IMR-90 (cell line): ENCODE data around the gene MYOF. TPM values are rescaled to one million over a fixed set of nuclear protein-coding genes. Genes with fewer than 3 reads are reported as not detected.

ENCODE experiments used
- ATAC-seq: fragments of 200-7000 bp; cut with Tn5 transposase; 2 replicates; pipeline ENCODE4 v1.9.1; 2020; ENCODE audit warnings: low read depth, mild to moderate bottlenecking, moderate library complexity
- BruUV-seq: library from RNA; stranded (reverse); fragments of 400-500 nt; replicated peaks from 2 replicates; lab custom pipeline; 2021; lab: Mats Ljungman, UMichigan
- CTCF ChIA-PET: fragments of 300-600 bp; formaldehyde crosslinking; extraction: SDS; loops from one replicate; lab custom pipeline; 2021; ENCODE audit warnings: antibody characterized with exemption; lab: Yijun Ruan, JAX
- POLR2A ChIA-PET: fragments of 300-600 bp; sonication (Branson Sonifier 250); formaldehyde crosslinking; loops from one replicate; lab custom pipeline; 2022; ENCODE audit warnings: antibody characterized with exemption; ENCODE audit not compliant: unreplicated experiment; lab: Charles Lee
- DNase-seq: peaks from one replicate; pipeline ENCODE4 v3.0.0; 2013
- H2AFZ ChIP-seq: replicated peaks from 2 replicates; pipeline ENCODE3; 2013; ENCODE audit warnings: low read length, mild to moderate bottlenecking; ENCODE audit not compliant: poor library complexity
- H2AK5ac ChIP-seq: 2 replicates; pipeline ENCODE4 v1.6.1; 2013; ENCODE audit warnings: low read depth, low read length, inconsistent platforms
- H2AK9ac ChIP-seq: replicated peaks from 2 replicates; pipeline ENCODE3; 2013; ENCODE audit warnings: mild to moderate bottlenecking, low read depth, low read length, moderate library complexity; ENCODE audit not compliant: poor library complexity
- H2BK120ac ChIP-seq: 2 replicates; pipeline ENCODE4 v1.6.1; 2013; ENCODE audit warnings: low read depth, low read length, inconsistent platforms
- H2BK15ac ChIP-seq: 3 replicates; pipeline ENCODE4 v1.6.1; 2013; ENCODE audit warnings: low read depth, low read length, inconsistent platforms
- H2BK20ac ChIP-seq: 2 replicates; pipeline ENCODE4 v1.6.1; 2013; ENCODE audit warnings: low read depth, mild to moderate bottlenecking, inconsistent platforms, low read length, moderate library complexity
- H2BK5ac ChIP-seq: 2 replicates; pipeline ENCODE4 v1.6.1; 2013; ENCODE audit warnings: mild to moderate bottlenecking, low read depth, low read length, inconsistent platforms; ENCODE audit not compliant: poor library complexity, severe bottlenecking
- H3K14ac ChIP-seq: replicated peaks from 2 replicates; pipeline ENCODE4 v1.6.1; 2013; ENCODE audit warnings: low read depth, low read length, inconsistent platforms
- H3K18ac ChIP-seq: 2 replicates; pipeline ENCODE4 v1.6.1; 2013; ENCODE audit warnings: low read depth, low read length, control low read depth
- H3K23ac ChIP-seq: 2 replicates; pipeline ENCODE4 v1.6.1; 2013; ENCODE audit warnings: low read depth, low read length, inconsistent platforms
- H3K27ac ChIP-seq: 2 replicates; pipeline ENCODE4 v1.5.1; 2013; ENCODE audit warnings: mild to moderate bottlenecking, control low read depth, low read length; ENCODE audit not compliant: insufficient read depth
- H3K27me3 ChIP-seq: 2 replicates; pipeline ENCODE4 v1.6.1; 2013; ENCODE audit warnings: low read length; ENCODE audit not compliant: control insufficient read depth, insufficient read depth
- H3K36me3 ChIP-seq: 2 replicates; pipeline ENCODE4 v1.6.1; 2013; ENCODE audit warnings: low read length, mixed read lengths; ENCODE audit not compliant: control insufficient read depth, insufficient read depth
- H3K4ac ChIP-seq: 2 replicates; pipeline ENCODE4 v1.6.1; 2013; ENCODE audit warnings: low read depth, low read length, inconsistent platforms
- H3K4me1 ChIP-seq: 2 replicates; pipeline ENCODE4 v1.6.1; 2013; ENCODE audit warnings: low read length, mixed read lengths; ENCODE audit not compliant: control insufficient read depth, insufficient read depth
- H3K4me2 ChIP-seq: 2 replicates; pipeline ENCODE4 v1.6.1; 2013; ENCODE audit warnings: low read depth, mild to moderate bottlenecking, control low read depth, low read length, moderate library complexity
- H3K4me3 ChIP-seq: 2 replicates; pipeline ENCODE4 v1.5.1; 2013; ENCODE audit warnings: low read depth, mild to moderate bottlenecking, control low read depth, low read length, moderate library complexity; ENCODE audit not compliant: insufficient read depth
- H3K56ac ChIP-seq: 2 replicates; pipeline ENCODE4 v1.6.1; 2013; ENCODE audit warnings: low read length, inconsistent platforms; ENCODE audit not compliant: insufficient read depth; ENCODE audit errors: extremely low read depth
- H3K79me1 ChIP-seq, 2 experiments: 2 replicates each; pipeline ENCODE4 v1.6.1; 2013; ENCODE audit warnings: low read length in 2 of 2, inconsistent platforms in 1 of 2, low read depth in 1 of 2
- H3K9ac ChIP-seq: 2 replicates; pipeline ENCODE4 v1.6.1; 2013; ENCODE audit warnings: low read depth, low read length, control low read depth
- H3K9me1 ChIP-seq: 2 replicates; pipeline ENCODE4 v1.6.1; 2013; ENCODE audit warnings: low read length, inconsistent platforms; ENCODE audit not compliant: insufficient read depth
- H3K9me3 ChIP-seq: 2 replicates; pipeline ENCODE4 v1.6.1; 2013; ENCODE audit warnings: low read length; ENCODE audit not compliant: control insufficient read depth, insufficient read depth
- H4K20me1 ChIP-seq: 2 replicates; pipeline ENCODE4 v1.6.1; 2013; ENCODE audit warnings: low read length, inconsistent platforms; ENCODE audit not compliant: insufficient read depth
- H4K5ac ChIP-seq: 2 replicates; pipeline ENCODE4 v1.6.1; 2013; ENCODE audit warnings: mild to moderate bottlenecking, low read depth, low read length, control low read depth
- H4K8ac ChIP-seq, 2 experiments: 2 replicates each; pipeline ENCODE4 v1.6.1; 2013; ENCODE audit warnings: low read depth in 2 of 2, low read length in 2 of 2, control low read depth in 1 of 2, inconsistent platforms in 1 of 2
- H4K91ac ChIP-seq: 2 replicates; pipeline ENCODE4 v1.6.1; 2013; ENCODE audit warnings: low read depth, low read length, inconsistent platforms; ENCODE audit not compliant: insufficient read depth
- BHLHE40 ChIP-seq: fragments of 150-350 bp; IDR thresholded peaks from 2 replicates; pipeline ENCODE4 v1.6.1; 2016; ENCODE audit warnings: mild to moderate bottlenecking, low read depth, low read length
- CEBPB ChIP-seq: IDR thresholded peaks from 2 replicates; pipeline ENCODE4 v1.6.1; 2012; ENCODE audit warnings: low read depth, low read length, improper control_type of control experiment
- CHD1 ChIP-seq: IDR thresholded peaks from 2 replicates; pipeline ENCODE4 v1.6.1; 2012; ENCODE audit warnings: low read depth, low read length, improper control_type of control experiment
- FOS ChIP-seq: fragments of 150-350 bp; IDR thresholded peaks from 2 replicates; pipeline ENCODE4 v1.6.1; 2016; ENCODE audit warnings: low read depth, low read length
- MAFK ChIP-seq: IDR thresholded peaks from 2 replicates; pipeline ENCODE4 v1.6.1; 2012; ENCODE audit warnings: low read depth, low read length, improper control_type of control experiment
- MAZ ChIP-seq: IDR thresholded peaks from 2 replicates; pipeline ENCODE4 v1.6.1; 2012; ENCODE audit warnings: low read depth, mild to moderate bottlenecking, low read length, improper control_type of control experiment, moderate library complexity, borderline replicate concordance
- MXI1 ChIP-seq: IDR thresholded peaks from 2 replicates; pipeline ENCODE4 v1.6.1; 2012; ENCODE audit warnings: low read depth, mild to moderate bottlenecking, low read length, moderate library complexity, borderline replicate concordance
- NFE2L2 ChIP-seq: fragments of 150-350 bp; IDR thresholded peaks from 2 replicates; pipeline ENCODE4 v1.6.1; 2016; ENCODE audit warnings: low read depth, mild to moderate bottlenecking, low read length
- POLR2A ChIP-seq: IDR thresholded peaks from 2 replicates; pipeline ENCODE4 v1.6.1; 2012; ENCODE audit warnings: mild to moderate bottlenecking, low read depth, low read length
- RAD21 ChIP-seq: IDR thresholded peaks from 2 replicates; pipeline ENCODE4 v1.6.1; 2012; ENCODE audit warnings: low read length, improper control_type of control experiment
- RCOR1 ChIP-seq: IDR thresholded peaks from 2 replicates; pipeline ENCODE4 v1.6.1; 2012; ENCODE audit warnings: mild to moderate bottlenecking, low read length, improper control_type of control experiment; ENCODE audit not compliant: insufficient replicate concordance
- RFX5 ChIP-seq: IDR thresholded peaks from 2 replicates; pipeline ENCODE4 v1.8.0; 2012; ENCODE audit warnings: low read depth, mild to moderate bottlenecking, low read length, moderate library complexity
- SMC3 ChIP-seq: fragments of 150-350 bp; IDR thresholded peaks from 2 replicates; pipeline ENCODE4 v1.6.1; 2016; ENCODE audit warnings: low read depth, mild to moderate bottlenecking, antibody characterized with exemption, low read length, moderate library complexity
- WGBS, 2 experiments: methylation state at CpG; one replicate each; pipeline versions ENCODE4 v1.1.5 to v1.1.7; 2013; ENCODE audit warnings: missing lambda C conversion rate in 2 of 2; ENCODE audit not compliant: insufficient read length in 1 of 2; ENCODE audit errors: extremely low coverage in 2 of 2; 5-methylcytosine and 5-hydroxymethylcytosine counted together
- dilution Hi-C: fragments of 300-500 bp; cut with HindIII; formaldehyde crosslinking; loops from one replicate; pipeline ENCODE4 v1.14.3; 2018; ENCODE audit warnings: low sequenced_read_pairs; ENCODE audit not compliant: unreplicated experiment
- in situ Hi-C: fragments of 300-500 bp; cut with MboI; formaldehyde crosslinking; loops from 3 replicates; pipeline ENCODE4 v1.14.3; 2019; ENCODE audit warnings: low sequenced_read_pairs, inconsistent platforms, mixed read lengths
- intact Hi-C: fragments of 100-400 bp; cut with micrococcal nuclease; formaldehyde crosslinking; loops from 2 replicates; pipeline ENCODE4 v1.10.0; 2022
- polyA plus RNA-seq, 3 experiments: library from polyadenylated mRNA; depleted of rRNA; stranded (reverse); fragments of >200 nt; gene quantifications; 2 replicates each; pipeline ENCODE4 v1.2.3, GENCODE V29; 2012; ENCODE audit warnings: low replicate concordance in 1 of 3
- total RNA-seq: library from RNA; depleted of rRNA; stranded (reverse); fragments of >200 nt; gene quantifications from 2 replicates; pipeline ENCODE4 v1.2.3, GENCODE V29; 2012
- TF ChIP-seq, protein P1 (sequence below): fragments of 150-350 bp; IDR thresholded peaks from 2 replicates; pipeline ENCODE4 v1.6.1; 2017; ENCODE audit warnings: mild to moderate bottlenecking, antibody characterized with exemption, low read length, low read depth
- TF ChIP-seq, protein P2 (sequence below): conservative IDR thresholded peaks from 2 replicates; pipeline ENCODE4 v1.5.1; 2012; ENCODE audit warnings: mild to moderate bottlenecking, low read depth, low read length, improper control_type of control experiment
- TF ChIP-seq, protein P3 (sequence below): fragments of 150-350 bp; IDR thresholded peaks from 2 replicates; pipeline ENCODE4 v1.6.1; 2016; ENCODE audit warnings: low read depth, mild to moderate bottlenecking, low read length, moderate library complexity, borderline replicate concordance

Gene MYOF
- total and polyA plus RNA-seq, 2 of the 4 experiments (the other 2 are of a cell fraction): 221 to 281 TPM

DNA sequence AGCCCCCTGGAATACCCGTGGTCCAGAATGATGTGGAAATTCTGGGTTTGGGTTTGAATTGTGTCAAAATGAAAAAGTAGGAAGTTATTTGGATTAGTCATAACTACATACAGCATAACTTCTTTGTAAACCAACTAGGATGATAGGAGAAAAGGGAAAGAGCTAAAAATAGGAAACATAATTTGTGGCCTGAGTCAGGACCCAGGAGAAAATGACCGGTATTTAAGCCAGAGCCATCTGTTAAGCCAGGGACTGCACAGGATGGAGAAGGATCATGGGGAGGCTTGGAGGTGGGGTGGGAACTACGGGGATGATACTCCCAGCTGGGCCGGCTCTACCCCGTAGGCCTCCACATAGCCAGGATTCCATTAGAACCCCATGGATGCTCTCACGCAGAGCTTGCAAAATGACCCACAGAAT, 98.6 kb downstream of the MYOF start:
- Histone ChIP-seq H4K8ac (peak overlapping the region; percentile 60 to 93), H3K56ac (peak overlapping the region; percentile 66), H2AK5ac (peak overlapping the region; percentile 93), H4K5ac (peak overlapping the region; percentile 97), H3K27ac (peak overlapping the region; percentile 92), H3K23ac (peak overlapping the region; percentile 95), H3K4me3 (no peak overlapping the region), H3K79me1 (peaks cover 44 to 79% of the 10 kb centered on the region in 2 experiments), H3K14ac (peak overlapping the region; percentile 93), H3K9me3 (no peaks in the 10 kb centered on the region), H4K20me1 (peaks cover 4% of the 10 kb centered on the region; the same call in 1 of the 2 replicates), H3K4me2 (peak overlapping the region; percentile 35), H3K9me1 (peaks cover 42% of the 10 kb centered on the region), H3K36me3 (peaks cover 46% of the 10 kb centered on the region), H2AK9ac (peak overlapping the region; percentile 88), H2AFZ (no peak overlapping the region), H3K18ac (peak overlapping the region; percentile 96), H2BK15ac (peak overlapping the region; percentile 96; the same call in 1 of the 3 replicates), H3K9ac (no peak overlapping the region), H4K91ac (peak overlapping the region; percentile 95), H2BK20ac (peak overlapping the region; percentile 95), H3K27me3 (no peaks in the 10 kb centered on the region), H2BK120ac (peak overlapping the region; percentile 96), H2BK5ac (peak overlapping the region; percentile 99), H3K4me1 (peaks cover 26% of the 10 kb centered on the region), H3K4ac (peak overlapping the region; percentile 97)
- no TSS peak for BruUV-seq
- WGBS, 2 experiments: no CpG with 5 or more reads among the region's 6 CpGs
- in situ Hi-C loops (no loop called here), dilution Hi-C loops (no loop called here), intact Hi-C loops (loop anchor here (2.0 kb wide), 1 partner anchor 13 kb away; no protein-coding TSS in a partner anchor)
- POLR2A ChIA-PET: no interaction called here
- peak; percentile 91 for ATAC-seq
- DNase-seq: peak; percentile 98
- CTCF ChIA-PET: interaction anchor here (0.7 to 1.3 kb wide), 2 partner anchors 95 to 99 kb away, joined by 4 to 7 read pairs; partner anchors contain the start of gene MYOF
- TF ChIP-seq SMC3: no peak
- TF ChIP-seq BHLHE40: no peak
- TF ChIP-seq RAD21: 0 out of 2 replicates have a peak, but pooled peaks have one; percentile 4
- TF ChIP-seq MAZ: peak; percentile 52; the same call in 1 of the 2 replicates
- peak; percentile 60; the same call in 1 of the 2 replicates for TF ChIP-seq FOS
- TF ChIP-seq POLR2A: no peak
- no peak for TF ChIP-seq MXI1
- peak; percentile 38; the same call in 1 of the 2 replicates for TF ChIP-seq NFE2L2
- TF ChIP-seq, protein P1, sequence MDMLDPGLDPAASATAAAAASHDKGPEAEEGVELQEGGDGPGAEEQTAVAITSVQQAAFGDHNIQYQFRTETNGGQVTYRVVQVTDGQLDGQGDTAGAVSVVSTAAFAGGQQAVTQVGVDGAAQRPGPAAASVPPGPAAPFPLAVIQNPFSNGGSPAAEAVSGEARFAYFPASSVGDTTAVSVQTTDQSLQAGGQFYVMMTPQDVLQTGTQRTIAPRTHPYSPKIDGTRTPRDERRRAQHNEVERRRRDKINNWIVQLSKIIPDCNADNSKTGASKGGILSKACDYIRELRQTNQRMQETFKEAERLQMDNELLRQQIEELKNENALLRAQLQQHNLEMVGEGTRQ: no peak
- TF ChIP-seq, protein P2, sequence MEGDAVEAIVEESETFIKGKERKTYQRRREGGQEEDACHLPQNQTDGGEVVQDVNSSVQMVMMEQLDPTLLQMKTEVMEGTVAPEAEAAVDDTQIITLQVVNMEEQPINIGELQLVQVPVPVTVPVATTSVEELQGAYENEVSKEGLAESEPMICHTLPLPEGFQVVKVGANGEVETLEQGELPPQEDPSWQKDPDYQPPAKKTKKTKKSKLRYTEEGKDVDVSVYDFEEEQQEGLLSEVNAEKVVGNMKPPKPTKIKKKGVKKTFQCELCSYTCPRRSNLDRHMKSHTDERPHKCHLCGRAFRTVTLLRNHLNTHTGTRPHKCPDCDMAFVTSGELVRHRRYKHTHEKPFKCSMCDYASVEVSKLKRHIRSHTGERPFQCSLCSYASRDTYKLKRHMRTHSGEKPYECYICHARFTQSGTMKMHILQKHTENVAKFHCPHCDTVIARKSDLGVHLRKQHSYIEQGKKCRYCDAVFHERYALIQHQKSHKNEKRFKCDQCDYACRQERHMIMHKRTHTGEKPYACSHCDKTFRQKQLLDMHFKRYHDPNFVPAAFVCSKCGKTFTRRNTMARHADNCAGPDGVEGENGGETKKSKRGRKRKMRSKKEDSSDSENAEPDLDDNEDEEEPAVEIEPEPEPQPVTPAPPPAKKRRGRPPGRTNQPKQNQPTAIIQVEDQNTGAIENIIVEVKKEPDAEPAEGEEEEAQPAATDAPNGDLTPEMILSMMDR: no peak
- TF ChIP-seq MAFK: no peak
- no peak for TF ChIP-seq CHD1
- TF ChIP-seq RFX5: no peak
- TF ChIP-seq CEBPB: peak; percentile 52; the same call in 1 of the 2 replicates
- TF ChIP-seq, protein P3, sequence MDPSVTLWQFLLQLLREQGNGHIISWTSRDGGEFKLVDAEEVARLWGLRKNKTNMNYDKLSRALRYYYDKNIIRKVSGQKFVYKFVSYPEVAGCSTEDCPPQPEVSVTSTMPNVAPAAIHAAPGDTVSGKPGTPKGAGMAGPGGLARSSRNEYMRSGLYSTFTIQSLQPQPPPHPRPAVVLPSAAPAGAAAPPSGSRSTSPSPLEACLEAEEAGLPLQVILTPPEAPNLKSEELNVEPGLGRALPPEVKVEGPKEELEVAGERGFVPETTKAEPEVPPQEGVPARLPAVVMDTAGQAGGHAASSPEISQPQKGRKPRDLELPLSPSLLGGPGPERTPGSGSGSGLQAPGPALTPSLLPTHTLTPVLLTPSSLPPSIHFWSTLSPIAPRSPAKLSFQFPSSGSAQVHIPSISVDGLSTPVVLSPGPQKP: no peak
- TF ChIP-seq RCOR1: no peak
